Liver (tissue), 3 donors: ENCODE results near the gene PARD6G.
"Not testable (repeated sequence)": the region's sequence is repeated elsewhere in the genome, so short reads cannot be mapped to it uniquely, and the experiment has no call there.

Experiments used
- GABPA ChIP-seq, 2 donors: IDR thresholded peaks in 1 of 2; conservative IDR thresholded peaks in 1 of 2; 2 replicates each; pipeline ENCODE4 v1.6.1; 2016; ENCODE audit warnings: antibody characterized with exemption in 2 of 2, mild to moderate bottlenecking in 1 of 2, moderate library complexity in 1 of 2
- NR2F2 ChIP-seq: IDR thresholded peaks from 2 replicates; pipeline ENCODE4 v1.6.1; 2016; ENCODE audit warnings: antibody characterized with exemption
- SP1 ChIP-seq: IDR thresholded peaks from 2 replicates; pipeline ENCODE4 v1.6.1; 2018; ENCODE audit warnings: antibody characterized with exemption, mild to moderate bottlenecking
- TAF1 ChIP-seq: conservative IDR thresholded peaks from 2 replicates; pipeline ENCODE4 v1.6.1; 2016; ENCODE audit warnings: antibody characterized with exemption, mild to moderate bottlenecking
- YY1 ChIP-seq: IDR thresholded peaks from 2 replicates; pipeline ENCODE4 v1.6.1; 2016; ENCODE audit warnings: antibody characterized with exemption, mild to moderate bottlenecking
- TF ChIP-seq, protein P1 (sequence below): fragments of 150-350 bp; IDR thresholded peaks from 2 replicates; pipeline ENCODE4 v1.5.1; 2017; ENCODE audit warnings: improper control_type of control experiment, low read depth, low read length; ENCODE audit not compliant: missing input control
- TF ChIP-seq, protein P2 (sequence below): IDR thresholded peaks from 2 replicates; pipeline ENCODE4 v1.6.1; 2016; ENCODE audit warnings: antibody characterized with exemption, mild to moderate bottlenecking
- donor health status: healthy.
- donor health status: healthy.

DNA sequence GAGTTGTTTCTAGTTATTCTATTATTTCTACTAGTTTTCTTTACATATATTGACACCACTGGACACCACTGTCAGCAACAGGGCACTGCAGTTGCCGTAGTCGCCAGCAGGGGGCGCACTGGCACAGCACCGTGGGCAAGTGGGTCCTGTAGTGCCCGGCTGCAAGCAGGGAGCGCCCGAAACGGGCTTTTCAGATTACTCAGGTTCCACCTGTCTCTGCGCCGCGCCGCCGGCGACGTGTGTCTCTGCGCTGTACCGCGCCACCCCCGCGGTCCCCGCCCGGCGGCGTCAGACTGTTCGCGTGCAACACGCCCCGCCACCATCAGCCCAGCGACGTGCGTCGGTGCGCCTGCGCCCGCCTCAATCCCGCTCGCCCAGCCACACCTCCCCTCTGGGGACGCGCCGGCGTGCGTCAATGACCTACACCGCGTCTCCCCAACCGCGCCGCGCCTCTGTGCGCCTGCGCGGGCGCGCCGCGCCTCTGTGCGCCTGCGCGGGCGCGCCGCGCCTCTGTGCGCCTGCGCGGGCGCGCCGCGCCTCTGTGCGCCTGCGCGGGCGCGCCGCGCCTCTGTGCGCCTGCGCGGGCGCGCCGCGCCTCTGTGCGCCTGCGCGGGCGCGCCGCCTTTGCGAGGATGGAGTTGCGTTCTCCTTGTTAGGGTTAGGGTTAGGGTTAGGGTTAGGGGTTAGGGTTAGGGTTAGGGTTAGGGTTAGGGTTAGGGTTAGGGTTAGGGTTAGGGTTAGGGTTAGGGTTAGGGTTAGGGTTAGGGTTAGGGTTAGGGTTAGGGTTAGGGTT, 15.1 kb upstream of the PARD6G start:
- not testable (repeated sequence) for TF ChIP-seq NR2F2; TAF1; GABPA (IDR thresholded peaks at IDR 0.05 in 1 of 2, conservative IDR thresholded peaks at IDR 0.05 in 1 of 2); YY1; SP1
- TF ChIP-seq, protein P1, sequence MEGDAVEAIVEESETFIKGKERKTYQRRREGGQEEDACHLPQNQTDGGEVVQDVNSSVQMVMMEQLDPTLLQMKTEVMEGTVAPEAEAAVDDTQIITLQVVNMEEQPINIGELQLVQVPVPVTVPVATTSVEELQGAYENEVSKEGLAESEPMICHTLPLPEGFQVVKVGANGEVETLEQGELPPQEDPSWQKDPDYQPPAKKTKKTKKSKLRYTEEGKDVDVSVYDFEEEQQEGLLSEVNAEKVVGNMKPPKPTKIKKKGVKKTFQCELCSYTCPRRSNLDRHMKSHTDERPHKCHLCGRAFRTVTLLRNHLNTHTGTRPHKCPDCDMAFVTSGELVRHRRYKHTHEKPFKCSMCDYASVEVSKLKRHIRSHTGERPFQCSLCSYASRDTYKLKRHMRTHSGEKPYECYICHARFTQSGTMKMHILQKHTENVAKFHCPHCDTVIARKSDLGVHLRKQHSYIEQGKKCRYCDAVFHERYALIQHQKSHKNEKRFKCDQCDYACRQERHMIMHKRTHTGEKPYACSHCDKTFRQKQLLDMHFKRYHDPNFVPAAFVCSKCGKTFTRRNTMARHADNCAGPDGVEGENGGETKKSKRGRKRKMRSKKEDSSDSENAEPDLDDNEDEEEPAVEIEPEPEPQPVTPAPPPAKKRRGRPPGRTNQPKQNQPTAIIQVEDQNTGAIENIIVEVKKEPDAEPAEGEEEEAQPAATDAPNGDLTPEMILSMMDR, result peak; percentile 53
- TF ChIP-seq, protein P2, sequence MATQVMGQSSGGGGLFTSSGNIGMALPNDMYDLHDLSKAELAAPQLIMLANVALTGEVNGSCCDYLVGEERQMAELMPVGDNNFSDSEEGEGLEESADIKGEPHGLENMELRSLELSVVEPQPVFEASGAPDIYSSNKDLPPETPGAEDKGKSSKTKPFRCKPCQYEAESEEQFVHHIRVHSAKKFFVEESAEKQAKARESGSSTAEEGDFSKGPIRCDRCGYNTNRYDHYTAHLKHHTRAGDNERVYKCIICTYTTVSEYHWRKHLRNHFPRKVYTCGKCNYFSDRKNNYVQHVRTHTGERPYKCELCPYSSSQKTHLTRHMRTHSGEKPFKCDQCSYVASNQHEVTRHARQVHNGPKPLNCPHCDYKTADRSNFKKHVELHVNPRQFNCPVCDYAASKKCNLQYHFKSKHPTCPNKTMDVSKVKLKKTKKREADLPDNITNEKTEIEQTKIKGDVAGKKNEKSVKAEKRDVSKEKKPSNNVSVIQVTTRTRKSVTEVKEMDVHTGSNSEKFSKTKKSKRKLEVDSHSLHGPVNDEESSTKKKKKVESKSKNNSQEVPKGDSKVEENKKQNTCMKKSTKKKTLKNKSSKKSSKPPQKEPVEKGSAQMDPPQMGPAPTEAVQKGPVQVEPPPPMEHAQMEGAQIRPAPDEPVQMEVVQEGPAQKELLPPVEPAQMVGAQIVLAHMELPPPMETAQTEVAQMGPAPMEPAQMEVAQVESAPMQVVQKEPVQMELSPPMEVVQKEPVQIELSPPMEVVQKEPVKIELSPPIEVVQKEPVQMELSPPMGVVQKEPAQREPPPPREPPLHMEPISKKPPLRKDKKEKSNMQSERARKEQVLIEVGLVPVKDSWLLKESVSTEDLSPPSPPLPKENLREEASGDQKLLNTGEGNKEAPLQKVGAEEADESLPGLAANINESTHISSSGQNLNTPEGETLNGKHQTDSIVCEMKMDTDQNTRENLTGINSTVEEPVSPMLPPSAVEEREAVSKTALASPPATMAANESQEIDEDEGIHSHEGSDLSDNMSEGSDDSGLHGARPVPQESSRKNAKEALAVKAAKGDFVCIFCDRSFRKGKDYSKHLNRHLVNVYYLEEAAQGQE, result not testable (repeated sequence)
